SK-N-MC (cell line): ENCODE data around the gene DPP10.

Experiments
- EZH2 ChIP-seq: fragments of 200-600 bp; sonication (generic); IDR thresholded peaks from one replicate; pipeline ENCODE4 v1.6.1; 2017; ENCODE audit warnings: antibody characterized with exemption
- POLR2AphosphoS5 ChIP-seq: IDR thresholded peaks from 2 replicates; pipeline ENCODE4 v1.6.1; 2012; ENCODE audit warnings: mild to moderate bottlenecking, low read depth, low read length, borderline replicate concordance

DNA sequence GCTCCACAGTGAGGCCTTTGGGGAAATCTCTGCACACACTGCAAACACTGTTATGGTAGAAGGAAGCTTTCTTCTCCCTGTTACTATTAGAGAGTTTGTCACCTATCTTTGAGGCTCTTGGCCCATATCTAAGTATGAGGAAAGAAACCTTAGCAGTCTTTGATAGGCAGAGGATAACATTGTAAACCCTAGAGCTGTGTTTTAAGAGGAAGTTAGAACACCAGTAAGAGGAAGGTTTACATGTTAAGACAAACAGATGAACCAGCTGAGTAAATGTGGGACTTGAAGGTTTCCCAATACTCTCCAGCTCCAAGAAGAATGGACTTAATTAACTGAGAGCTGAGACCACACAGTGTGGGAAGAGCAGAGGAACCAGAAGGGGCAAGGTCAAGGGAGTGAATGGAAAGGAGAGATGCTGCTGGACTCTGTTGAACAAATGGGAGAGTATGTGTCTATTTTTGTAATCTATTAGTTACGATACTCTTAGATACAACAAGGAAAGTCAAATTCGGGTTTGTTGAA is 257.0 kb downstream of the DPP10 start:
- TF ChIP-seq EZH2: no peak
- TF ChIP-seq POLR2AphosphoS5: no peak
